K562 (cell line): ENCODE data around the gene TNFAIP3. TPM values are rescaled to one million over a fixed set of nuclear protein-coding genes. Genes with fewer than 3 reads are reported as not detected.

Experiments
- ARHGAP35 ChIP-seq: fragments of 450-650 bp; IDR thresholded peaks from 2 replicates; pipeline ENCODE4 v1.6.1; 2018; ENCODE audit not compliant: partially characterized antibody
- BDP1 ChIP-seq: IDR thresholded peaks from 3 replicates; pipeline ENCODE4 v1.6.1; 2011; ENCODE audit not compliant: insufficient read length, insufficient read depth
- CBFA2T3 ChIP-seq: fragments of 450-650 bp; IDR thresholded peaks from 2 replicates; pipeline ENCODE4 v1.6.1; 2017
- CSDE1 ChIP-seq, 2 experiments: fragments of 450-650 bp; IDR thresholded peaks; 2 replicates each; pipeline ENCODE4 v1.6.1; 2016; ENCODE audit warnings: mild to moderate bottlenecking in 1 of 2
- ETV5 ChIP-seq: sonication (generic); formaldehyde crosslinking; IDR thresholded peaks from 2 replicates; pipeline ENCODE4 v1.4.0; 2020; ENCODE audit warnings: low read depth, mild to moderate bottlenecking, missing genetic modification reagents
- GABPA ChIP-seq: fragments of 200-800 bp; sonication (Bioruptor generic); conservative IDR thresholded peaks from 2 replicates; pipeline ENCODE4 v1.6.1; 2016; ENCODE audit warnings: low read depth, missing genetic modification characterization, missing compliant biosample characterization
- GATA2 ChIP-seq: sonication (generic); formaldehyde crosslinking; IDR thresholded peaks from 2 replicates; pipeline ENCODE4 v1.4.0; 2020; ENCODE audit warnings: mild to moderate bottlenecking, missing genetic modification reagents
- HDAC2 ChIP-seq: fragments of 450-650 bp; IDR thresholded peaks from 2 replicates; pipeline ENCODE4 v1.6.1; 2016; ENCODE audit warnings: mild to moderate bottlenecking
- HMGN3 ChIP-seq: IDR thresholded peaks from 2 replicates; pipeline ENCODE4 v1.6.1; 2011; ENCODE audit warnings: borderline replicate concordance, low read depth, mild to moderate bottlenecking, mixed read lengths, low read length; ENCODE audit not compliant: insufficient read length; ENCODE audit errors: extremely low read depth
- JUND ChIP-seq, 2 experiments: IDR thresholded peaks; 2 replicates in 1 of 2; 3 replicates in 1 of 2; pipeline ENCODE4 v1.6.1; 2011; ENCODE audit warnings: borderline replicate concordance in 2 of 2, low read depth in 2 of 2, low read length in 2 of 2, improper control_type of control experiment in 1 of 2, missing biosample characterization in 1 of 2, missing genetic modification characterization in 1 of 2, missing genetic modification reagents in 1 of 2
- KAT2B ChIP-seq: IDR thresholded peaks from one replicate; pipeline ENCODE4 v1.6.1; 2012; ENCODE audit warnings: low read depth, mild to moderate bottlenecking, control low read depth, inconsistent platforms, low read length, moderate library complexity
- RAD51 ChIP-seq: fragments of 450-650 bp; IDR thresholded peaks from 2 replicates; pipeline ENCODE4 v1.7.1; 2016; ENCODE audit warnings: low read depth, mild to moderate bottlenecking, borderline replicate concordance
- SMARCE1 ChIP-seq: fragments of 450-650 bp; IDR thresholded peaks from 2 replicates; pipeline ENCODE4 v1.7.1; 2016; ENCODE audit warnings: mild to moderate bottlenecking
- TAF1 ChIP-seq: IDR thresholded peaks from 2 replicates; pipeline ENCODE4 v1.6.1; 2011; ENCODE audit warnings: mild to moderate bottlenecking, low read length, moderate library complexity; ENCODE audit not compliant: insufficient read depth, control insufficient read depth, severe bottlenecking; ENCODE audit errors: extremely low read depth
- ZKSCAN3 ChIP-seq: fragments of 250-450 bp; sonication (Bioruptor Pico); IDR thresholded peaks from 2 replicates; pipeline ENCODE4 v1.4.0; 2020
- ZNF146 ChIP-seq: IDR thresholded peaks from one replicate; pipeline ENCODE4 v1.6.1; 2018; ENCODE audit warnings: missing compliant biosample characterization; ENCODE audit not compliant: unreplicated experiment
- ZNF263 ChIP-seq: sonication (generic); formaldehyde crosslinking; IDR thresholded peaks from 2 replicates; pipeline ENCODE4 v1.8.0; 2022; ENCODE audit warnings: mild to moderate bottlenecking, missing genetic modification reagents, borderline replicate concordance
- ZNF354B ChIP-seq: fragments of 250-450 bp; sonication (Bioruptor Pico); IDR thresholded peaks from 2 replicates; pipeline ENCODE4 v1.4.0; 2020
- ZNF589 ChIP-seq: fragments of 200-800 bp; sonication (Bioruptor generic); IDR thresholded peaks from 2 replicates; pipeline ENCODE4 v1.6.1; 2016; ENCODE audit warnings: low read depth, missing genetic modification characterization, missing compliant biosample characterization
- polyA plus RNA-seq, 8 experiments: library from polyadenylated mRNA; depleted of rRNA in 4 of 8; stranded (reverse) in 5 of 8; unstranded in 3 of 8; fragments of >200 nt; fragmentation: Nextera tagmentation in 2 of 8; fragmentation: Illumina TruSeq in 1 of 8; extraction: Ambion mirVana in 2 of 8; extraction: Trizol in 1 of 8; gene quantifications; 2 replicates each; pipeline versions ENCODE4 v1.2.1 to v1.2.3, GENCODE V29; 2011 to 2014; ENCODE audit warnings: inconsistent platforms in 1 of 8, missing spikeins in 1 of 8
- total RNA-seq, 7 experiments: library from RNA; depleted of rRNA in 6 of 7; stranded (reverse); fragments of >200 nt in 6 of 7; fragmentation: Illumina TruSeq in 2 of 7; extraction: Trizol in 2 of 7; gene quantifications; 2 replicates each; pipeline versions ENCODE4 v1.2.1 to v1.2.3, GENCODE V29; 2011 to 2021; ENCODE audit warnings: low replicate concordance in 1 of 7
- TF ChIP-seq, protein P1 (sequence below): sonication (generic); formaldehyde crosslinking; IDR thresholded peaks from 2 replicates; pipeline ENCODE4 v1.8.1; 2022; ENCODE audit warnings: missing genetic modification reagents
- TF ChIP-seq, protein P2 (sequence below): sonication (generic); formaldehyde crosslinking; IDR thresholded peaks from 2 replicates; pipeline ENCODE4 v1.8.0; 2022; ENCODE audit warnings: mild to moderate bottlenecking, low read depth, missing genetic modification reagents
- TF ChIP-seq, protein P3 (sequence below): fragments of 450-650 bp; IDR thresholded peaks from one replicate; pipeline ENCODE4 v1.6.1; 2018; ENCODE audit warnings: mild to moderate bottlenecking, moderate library complexity; ENCODE audit not compliant: partially characterized antibody
- TF ChIP-seq, protein P4 (sequence below): fragments of 450-650 bp; IDR thresholded peaks from 2 replicates; pipeline ENCODE4 v1.6.1; 2016

TNFAIP3 gene
- total and polyA plus RNA-seq, 9 of the 15 experiments (the other 6 are each of a cell fraction or from before 2014, with no cell fraction given) = 0.79 to 17.0 (median 6.4) TPM

DNA sequence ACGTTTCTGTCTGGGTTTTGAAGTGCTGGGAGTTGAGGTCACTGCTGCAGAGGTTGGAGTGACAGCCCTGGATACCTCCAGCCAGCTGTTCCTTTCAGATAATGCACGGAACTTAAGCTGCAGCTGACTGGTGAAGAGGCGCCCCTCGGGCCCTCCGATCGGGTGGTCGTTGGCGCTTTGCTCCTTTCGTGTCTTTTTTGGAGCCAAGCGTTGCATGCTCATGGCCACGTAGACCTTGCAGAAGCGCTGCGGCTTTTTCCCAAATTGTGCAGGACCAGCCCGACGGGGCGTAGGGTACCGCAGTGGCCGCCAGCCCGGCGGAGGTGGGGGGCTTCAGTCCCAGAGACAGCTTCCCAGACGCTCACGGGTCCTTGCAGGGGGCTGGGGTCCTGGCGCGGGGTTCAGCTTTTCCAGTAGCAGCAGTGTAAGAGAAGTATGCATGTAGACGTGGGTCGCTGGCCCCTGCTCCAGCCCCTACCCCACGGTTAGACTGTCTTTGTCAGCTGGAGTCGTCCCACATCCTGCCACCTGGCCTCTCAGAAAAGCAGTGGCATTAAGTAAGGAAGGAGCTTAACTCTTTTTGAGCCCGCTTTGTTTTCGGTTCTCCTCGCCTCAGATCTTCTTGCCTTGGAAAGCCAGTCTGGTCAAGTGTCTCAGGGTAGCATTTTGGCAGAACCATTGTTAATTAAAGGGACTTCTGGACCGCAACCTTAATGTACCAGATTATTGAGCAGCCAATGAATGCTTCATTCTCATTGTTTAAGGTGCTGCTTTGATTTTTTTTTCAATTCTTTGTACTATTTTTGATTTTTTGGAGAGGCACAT, 838 bp downstream of the TNFAIP3 start (continued):
- peak; percentile 56 for TF ChIP-seq JUND (IDR thresholded peaks at IDR 0.05; ENCODE audit: borderline replicate concordance, low read depth, low read length)
- no peak; the same call in 2 of the 3 replicates for TF ChIP-seq JUND (tag; IDR thresholded peaks at IDR 0.05; ENCODE audit: borderline replicate concordance, low read depth, low read length)
- peak; percentile 68 for TF ChIP-seq SMARCE1
- no peak for TF ChIP-seq ETV5 (CRISPR knock-in tag)
- TF ChIP-seq ZNF146 (CRISPR knock-in tag) = no peak
- no peak for TF ChIP-seq ZNF354B (CRISPR knock-in tag)
- TF ChIP-seq BDP1 = no peak
- TF ChIP-seq CBFA2T3 = peak; percentile 78
- no peak for TF ChIP-seq KAT2B
- TF ChIP-seq TAF1 = no peak
- TF ChIP-seq, protein P1, sequence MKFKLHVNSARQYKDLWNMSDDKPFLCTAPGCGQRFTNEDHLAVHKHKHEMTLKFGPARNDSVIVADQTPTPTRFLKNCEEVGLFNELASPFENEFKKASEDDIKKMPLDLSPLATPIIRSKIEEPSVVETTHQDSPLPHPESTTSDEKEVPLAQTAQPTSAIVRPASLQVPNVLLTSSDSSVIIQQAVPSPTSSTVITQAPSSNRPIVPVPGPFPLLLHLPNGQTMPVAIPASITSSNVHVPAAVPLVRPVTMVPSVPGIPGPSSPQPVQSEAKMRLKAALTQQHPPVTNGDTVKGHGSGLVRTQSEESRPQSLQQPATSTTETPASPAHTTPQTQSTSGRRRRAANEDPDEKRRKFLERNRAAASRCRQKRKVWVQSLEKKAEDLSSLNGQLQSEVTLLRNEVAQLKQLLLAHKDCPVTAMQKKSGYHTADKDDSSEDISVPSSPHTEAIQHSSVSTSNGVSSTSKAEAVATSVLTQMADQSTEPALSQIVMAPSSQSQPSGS (CRISPR knock-in tag) = no peak
- peak; percentile 82 for TF ChIP-seq GATA2
- TF ChIP-seq ZKSCAN3 (CRISPR knock-in tag) = no peak
- TF ChIP-seq HDAC2 = peak; percentile 73; the same call in 1 of the 2 replicates
- TF ChIP-seq, protein P2, sequence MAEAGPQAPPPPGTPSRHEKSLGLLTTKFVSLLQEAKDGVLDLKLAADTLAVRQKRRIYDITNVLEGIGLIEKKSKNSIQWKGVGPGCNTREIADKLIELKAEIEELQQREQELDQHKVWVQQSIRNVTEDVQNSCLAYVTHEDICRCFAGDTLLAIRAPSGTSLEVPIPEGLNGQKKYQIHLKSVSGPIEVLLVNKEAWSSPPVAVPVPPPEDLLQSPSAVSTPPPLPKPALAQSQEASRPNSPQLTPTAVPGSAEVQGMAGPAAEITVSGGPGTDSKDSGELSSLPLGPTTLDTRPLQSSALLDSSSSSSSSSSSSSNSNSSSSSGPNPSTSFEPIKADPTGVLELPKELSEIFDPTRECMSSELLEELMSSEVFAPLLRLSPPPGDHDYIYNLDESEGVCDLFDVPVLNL = 0 out of 2 replicates have a peak, but pooled peaks have one; percentile 10
- no peak for TF ChIP-seq CSDE1 (IDR thresholded peaks at IDR 0.05)
- TF ChIP-seq, protein P3, sequence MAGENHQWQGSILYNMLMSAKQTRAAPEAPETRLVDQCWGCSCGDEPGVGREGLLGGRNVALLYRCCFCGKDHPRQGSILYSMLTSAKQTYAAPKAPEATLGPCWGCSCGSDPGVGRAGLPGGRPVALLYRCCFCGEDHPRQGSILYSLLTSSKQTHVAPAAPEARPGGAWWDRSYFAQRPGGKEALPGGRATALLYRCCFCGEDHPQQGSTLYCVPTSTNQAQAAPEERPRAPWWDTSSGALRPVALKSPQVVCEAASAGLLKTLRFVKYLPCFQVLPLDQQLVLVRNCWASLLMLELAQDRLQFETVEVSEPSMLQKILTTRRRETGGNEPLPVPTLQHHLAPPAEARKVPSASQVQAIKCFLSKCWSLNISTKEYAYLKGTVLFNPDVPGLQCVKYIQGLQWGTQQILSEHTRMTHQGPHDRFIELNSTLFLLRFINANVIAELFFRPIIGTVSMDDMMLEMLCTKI = no peak
- TF ChIP-seq GABPA (tag) = no peak
- TF ChIP-seq ARHGAP35 = no peak
- TF ChIP-seq, protein P4, sequence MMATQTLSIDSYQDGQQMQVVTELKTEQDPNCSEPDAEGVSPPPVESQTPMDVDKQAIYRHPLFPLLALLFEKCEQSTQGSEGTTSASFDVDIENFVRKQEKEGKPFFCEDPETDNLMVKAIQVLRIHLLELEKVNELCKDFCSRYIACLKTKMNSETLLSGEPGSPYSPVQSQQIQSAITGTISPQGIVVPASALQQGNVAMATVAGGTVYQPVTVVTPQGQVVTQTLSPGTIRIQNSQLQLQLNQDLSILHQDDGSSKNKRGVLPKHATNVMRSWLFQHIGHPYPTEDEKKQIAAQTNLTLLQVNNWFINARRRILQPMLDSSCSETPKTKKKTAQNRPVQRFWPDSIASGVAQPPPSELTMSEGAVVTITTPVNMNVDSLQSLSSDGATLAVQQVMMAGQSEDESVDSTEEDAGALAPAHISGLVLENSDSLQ = peak; percentile 96
- no peak for TF ChIP-seq ZNF263 (CRISPR knock-in tag)
- no peak for TF ChIP-seq RAD51
- TF ChIP-seq HMGN3 = peak; percentile 13
- TF ChIP-seq ZNF589 = no peak
